Measurements from ENCODE around the gene ZCCHC17.

GRCh38 chr1:31335007-31335406, 38.2 kb downstream of the ZCCHC17 start:
- TF ChIP-seq CTCF (IDR thresholded peaks at IDR 0.05; ENCODE audit: low read length) = peak; percentile 49
- TF ChIP-seq EZH2 (optimal IDR thresholded peaks at IDR 0.05; ENCODE audit: low read depth, low read length) = no peak
- TF ChIP-seq EZH2phosphoT487 (IDR thresholded peaks at IDR 0.05; ENCODE audit: low read length) = no peak

Data from MM.1S (cell line).